ENCODE results near the gene CEP112. TPM values are rescaled to one million over a fixed set of nuclear protein-coding genes. Genes with fewer than 3 reads are reported as not detected.

CEP112 gene
- total RNA-seq, 1 donor from 2014 or later: 15.8 TPM

DNA sequence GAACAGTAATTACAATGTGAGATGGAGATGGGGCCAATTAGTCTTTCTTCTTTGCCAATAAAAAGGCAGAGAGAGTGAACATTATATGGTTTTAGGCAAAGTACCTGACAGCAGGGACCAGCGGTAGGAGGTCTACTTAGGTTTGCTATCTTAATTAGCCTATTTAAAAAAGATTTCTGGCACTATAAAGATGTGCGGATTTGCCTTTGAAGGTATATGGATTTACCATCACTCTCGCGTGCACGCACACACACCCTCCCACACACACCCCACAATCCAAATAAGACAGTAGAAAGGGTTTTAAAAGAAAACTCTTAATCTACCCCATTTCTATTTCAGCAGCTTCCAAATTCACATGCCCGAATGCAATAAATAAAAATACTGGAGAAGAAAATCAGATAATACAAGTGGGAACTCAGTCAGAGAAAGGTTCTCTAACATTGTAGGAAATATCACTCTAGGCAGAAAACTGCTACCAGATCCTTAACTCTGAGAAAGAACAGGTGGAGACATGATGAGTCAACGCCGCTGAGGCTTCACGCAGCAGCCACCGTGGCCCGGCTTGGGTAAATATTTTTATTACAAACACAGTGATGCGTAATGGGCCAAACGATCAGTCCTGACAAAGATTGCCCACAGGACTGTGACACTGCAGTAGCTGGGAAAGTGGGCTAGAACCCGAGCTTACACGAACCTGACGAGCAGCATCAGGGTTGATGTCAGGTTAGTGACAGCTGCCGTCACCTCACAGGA is 563.9 kb downstream of the CEP112 start:
- no peak for DNase-seq (ENCODE audit: extremely low read depth, low read depth, low spot score)

DNA sequence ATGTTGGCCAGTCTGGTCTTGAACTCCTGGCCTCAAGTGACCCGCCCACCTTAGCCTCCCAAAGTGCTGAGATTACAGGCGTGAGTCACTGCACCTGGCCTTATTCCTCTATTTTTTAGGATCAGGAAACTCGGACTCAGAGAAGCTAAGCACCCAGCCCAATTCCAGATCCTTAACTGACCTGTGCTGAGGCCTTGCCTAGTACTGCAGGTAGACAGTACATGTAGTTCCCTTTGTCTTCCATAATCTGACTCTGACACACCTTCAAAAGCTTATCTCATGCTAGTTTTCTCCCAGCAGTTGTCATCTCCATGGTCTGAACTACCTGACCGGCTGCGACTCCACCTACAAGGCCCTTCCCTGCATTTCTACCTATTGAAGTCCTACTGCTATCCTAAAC is 564.8 kb downstream of the CEP112 start:
- DNase-seq (ENCODE audit: extremely low read depth, low read depth, low spot score): no peak

DNA sequence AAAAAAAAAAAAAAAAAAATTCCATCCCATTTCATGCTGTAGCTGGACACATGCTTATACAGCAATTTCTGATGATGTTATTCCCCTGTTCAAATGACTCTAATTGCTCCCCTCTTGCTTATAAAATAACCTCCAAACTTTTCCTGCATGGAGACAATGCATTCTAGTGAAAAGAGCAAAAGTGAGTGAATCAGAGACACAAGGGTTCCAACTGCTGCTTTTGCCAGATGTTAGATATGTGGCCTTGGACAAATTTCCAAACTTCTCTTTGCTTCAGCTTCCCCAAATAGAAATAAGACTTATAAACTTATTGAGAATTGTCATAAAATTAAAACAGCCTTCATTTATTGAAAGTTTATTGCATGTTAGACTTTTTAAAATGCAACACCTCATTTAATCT is 565.5 kb downstream of the CEP112 start:
- DNase-seq (ENCODE audit: extremely low read depth, low read depth, low spot score): no peak

DNA sequence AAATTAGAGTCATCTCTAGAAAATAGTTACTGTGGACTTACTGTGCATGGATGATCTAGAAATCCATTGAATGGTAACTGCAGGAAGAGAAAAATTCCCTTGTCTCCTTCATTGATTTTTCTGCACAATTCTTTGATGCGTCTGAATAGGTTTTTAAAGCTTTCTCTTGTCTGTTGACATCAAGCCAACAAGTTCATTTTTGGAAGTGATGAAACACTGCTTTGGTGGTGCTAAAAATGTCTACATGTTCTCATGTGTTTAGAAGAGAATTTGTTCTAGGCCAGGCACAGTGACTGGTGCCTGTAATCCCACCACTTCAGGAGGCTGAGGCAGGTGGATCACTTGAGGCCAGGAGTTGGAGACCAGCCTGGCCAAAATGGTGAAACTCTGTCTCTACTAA is 573.4 kb downstream of the CEP112 start:
- no peak for DNase-seq (ENCODE audit: extremely low read depth, low read depth, low spot score)

DNA sequence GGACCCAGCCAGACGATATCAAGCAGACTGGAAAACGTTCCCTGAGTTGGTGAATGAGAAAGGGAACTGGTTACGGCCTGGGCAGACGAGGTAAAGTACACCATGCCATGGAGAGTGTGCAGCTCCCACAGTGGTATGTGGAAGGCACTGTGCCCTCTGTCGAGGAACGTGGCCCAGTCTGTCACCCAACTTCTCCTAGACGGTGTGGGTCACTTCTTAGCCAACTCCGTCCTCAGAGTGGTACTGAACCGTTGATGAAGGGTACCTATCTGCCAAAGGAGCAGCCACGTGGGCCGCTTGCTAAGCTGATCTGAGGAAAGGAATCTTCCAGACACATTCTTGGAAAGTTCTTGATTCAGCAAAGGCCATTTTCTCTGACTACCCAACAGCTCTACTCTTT is 574.4 kb downstream of the CEP112 start:
- DNase-seq (ENCODE audit: extremely low read depth, low read depth, low spot score): no peak

DNA sequence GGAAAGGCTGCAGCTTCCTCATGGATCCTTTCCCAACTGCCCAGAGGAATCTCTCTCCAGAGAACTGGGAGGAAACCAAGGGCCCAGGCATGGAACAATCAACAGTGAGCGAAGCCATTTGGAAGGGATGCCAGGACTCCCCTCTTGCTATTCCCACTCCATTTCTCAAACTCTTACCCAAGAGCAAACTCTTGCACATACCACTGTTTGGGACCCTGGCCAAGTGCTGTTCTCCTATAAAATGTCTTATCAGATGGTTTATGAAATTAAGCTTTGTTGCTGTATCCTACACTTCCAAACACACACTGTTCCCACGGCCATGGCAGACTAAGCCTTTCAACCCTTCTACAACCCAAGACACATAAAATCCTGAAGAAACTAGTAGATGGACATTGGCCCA is 582.2 kb downstream of the CEP112 start:
- DNase-seq (ENCODE audit: extremely low read depth, low read depth, low spot score): no peak

DNA sequence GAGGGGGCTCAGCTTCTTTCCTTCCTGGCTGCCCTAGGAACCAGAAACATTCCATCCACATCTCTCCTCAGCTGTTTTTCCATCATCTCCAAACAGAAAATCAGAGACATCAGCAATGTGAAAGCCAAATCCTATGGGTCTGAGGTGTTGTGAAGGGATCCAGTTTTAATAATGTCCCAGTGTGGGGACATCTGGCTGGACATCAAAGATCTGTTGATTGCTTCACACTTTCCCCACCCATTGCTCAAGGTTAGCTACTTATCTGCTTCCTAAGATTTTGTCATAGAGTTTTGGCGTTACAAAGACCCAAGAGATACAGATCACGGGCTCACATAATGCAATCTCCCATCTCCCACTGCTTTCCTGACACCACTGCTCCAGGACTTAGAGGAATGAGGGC is 582.6 kb downstream of the CEP112 start:
- DNase-seq (ENCODE audit: extremely low read depth, low read depth, low spot score): no peak

DNA sequence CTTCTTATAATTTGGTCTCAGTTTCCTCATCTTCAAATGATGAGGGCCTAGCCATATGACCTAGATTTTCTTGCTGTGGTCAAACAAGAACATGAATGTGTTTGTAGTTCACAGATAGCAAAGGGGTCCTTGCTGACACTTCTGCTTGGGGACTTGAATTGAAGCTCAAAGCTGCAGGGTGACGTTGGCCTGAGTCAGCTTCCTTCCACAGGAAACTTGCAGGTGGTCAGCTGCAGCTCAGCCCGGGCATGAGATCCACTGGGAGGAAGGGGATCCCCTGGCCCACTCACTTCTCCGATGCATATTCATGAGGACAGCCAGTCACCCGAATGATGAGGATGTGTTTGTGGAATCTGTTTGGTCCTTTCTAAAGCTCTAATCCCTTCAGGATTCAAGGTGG is 587.9 kb downstream of the CEP112 start:
- DNase-seq (ENCODE audit: extremely low read depth, low read depth, low spot score): no peak

DNA sequence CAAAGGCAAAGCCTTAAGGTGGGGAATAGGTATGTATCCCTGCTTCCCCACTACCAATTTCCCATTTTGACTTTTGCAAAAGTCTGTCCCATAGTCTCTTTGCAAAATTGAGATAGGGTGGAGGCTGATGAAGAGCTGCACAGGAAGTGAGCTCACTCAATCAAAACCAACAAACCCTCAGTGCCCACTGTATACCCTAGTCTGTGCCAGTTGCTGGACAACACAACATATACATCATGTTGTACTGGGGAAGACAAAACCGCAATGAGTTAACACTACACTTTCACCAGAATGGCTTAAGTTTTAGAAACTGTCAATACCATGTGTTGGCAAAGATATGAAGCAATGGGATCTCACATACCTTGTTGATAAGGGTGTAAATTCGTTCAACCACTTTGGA is 590.1 kb downstream of the CEP112 start:
- no peak for DNase-seq (ENCODE audit: extremely low read depth, low read depth, low spot score)

DNA sequence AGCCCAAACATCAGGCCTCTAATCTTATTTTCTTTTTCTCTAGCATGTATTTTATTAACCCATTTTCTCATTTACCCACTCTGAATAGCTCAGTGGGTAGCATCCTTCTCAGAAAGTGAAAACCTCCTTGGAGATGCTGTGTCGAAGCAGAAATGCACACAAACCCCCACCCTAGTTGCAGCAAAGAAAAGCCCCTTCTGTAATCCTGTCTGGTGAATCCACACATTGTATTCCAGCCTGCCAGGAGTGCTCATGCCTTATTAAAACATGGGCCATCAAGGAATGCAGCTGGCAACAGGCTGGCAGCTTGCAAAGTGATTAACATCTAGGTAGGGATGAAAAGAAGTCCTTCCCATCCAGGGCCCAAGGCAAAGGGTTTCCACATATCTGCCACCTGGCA is 590.8 kb downstream of the CEP112 start:
- DNase-seq (ENCODE audit: extremely low read depth, low read depth, low spot score): no peak

DNA sequence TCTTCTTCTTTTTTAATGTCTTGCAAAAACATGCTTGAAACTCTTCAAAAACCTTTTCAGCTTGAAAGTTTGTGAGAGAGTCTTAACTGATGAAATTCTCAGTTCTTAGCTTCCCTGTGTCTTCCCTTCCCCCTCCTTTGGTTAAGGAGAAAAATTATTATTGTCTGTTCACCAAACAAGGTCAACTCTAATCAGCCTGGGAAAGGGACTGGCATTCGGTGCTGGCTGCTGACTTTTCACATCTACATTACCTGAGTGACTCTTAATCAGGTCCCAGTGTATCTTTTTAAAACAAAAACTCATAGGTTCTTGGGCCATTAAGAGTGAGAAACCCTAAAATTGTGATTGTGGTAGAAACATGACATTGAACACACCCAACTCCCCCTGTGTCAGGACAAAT is 591.4 kb downstream of the CEP112 start:
- no peak for DNase-seq (ENCODE audit: extremely low read depth, low read depth, low spot score)

DNA sequence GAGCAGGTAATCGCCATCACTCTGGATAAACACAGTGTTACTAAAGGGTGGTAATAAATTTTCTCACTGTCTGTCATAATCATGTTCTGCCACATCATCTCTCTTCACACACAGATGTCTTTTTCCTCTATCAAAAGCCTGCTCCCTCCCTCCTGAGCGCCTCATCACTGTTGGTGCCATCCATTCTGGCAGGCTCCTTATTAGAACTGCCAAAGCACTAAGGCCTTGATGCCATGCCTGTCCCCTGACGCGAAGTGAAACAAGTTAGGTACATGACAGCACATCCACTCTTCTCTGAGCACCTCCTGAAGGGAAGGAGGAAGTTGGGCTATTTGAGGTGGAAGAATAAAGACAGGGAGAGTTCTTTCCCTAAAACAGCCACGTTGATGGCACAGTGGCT is 592.3 kb downstream of the CEP112 start:
- DNase-seq (ENCODE audit: extremely low read depth, low read depth, low spot score): no peak

DNA sequence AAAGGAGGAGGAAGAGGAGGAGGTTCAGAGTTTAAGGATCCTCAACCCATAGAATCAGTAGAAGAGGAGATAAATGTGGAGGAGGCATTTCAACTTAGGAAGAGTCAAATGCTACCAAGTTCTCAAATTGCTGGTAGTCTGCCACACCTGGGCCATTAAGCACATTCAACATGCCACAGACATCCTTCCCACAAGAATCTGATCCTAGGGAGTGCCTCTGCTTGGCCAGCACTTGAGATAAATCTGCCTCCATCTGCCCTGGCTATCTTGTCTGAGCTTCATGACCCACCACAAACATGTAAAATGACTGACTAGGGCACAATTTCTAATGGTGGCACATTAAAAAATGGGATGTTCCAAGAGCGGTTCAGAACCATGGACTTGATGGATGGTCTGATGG is 593.2 kb downstream of the CEP112 start:
- no peak for DNase-seq (ENCODE audit: extremely low read depth, low read depth, low spot score)

DNA sequence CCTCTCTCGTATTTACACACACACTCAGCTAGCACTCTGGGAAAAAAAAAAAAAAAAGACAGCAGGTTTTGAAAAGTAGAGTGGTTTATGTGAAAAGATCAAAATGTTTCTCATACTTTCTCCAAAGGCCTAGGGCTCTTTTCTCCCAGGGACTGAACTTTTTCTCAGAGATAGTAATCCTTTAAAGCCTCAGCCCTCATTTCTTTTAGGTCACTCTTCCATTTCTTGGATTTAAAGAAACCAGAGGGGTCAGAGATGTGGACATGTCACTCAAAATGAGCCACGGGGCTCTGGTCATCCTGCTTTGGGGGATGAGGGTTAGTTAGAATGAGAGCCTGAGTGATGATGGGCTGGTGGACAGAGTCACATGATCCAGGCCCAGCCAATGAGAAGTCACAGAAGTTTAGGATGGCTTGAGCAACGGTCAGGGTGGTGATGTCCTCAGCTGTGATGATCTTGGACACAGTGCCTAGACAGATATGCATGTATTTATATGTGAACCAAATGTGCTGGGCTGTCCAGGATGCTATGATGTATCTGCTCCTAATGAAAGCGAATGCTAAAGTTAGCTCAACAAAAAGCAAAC is 596.8 kb downstream of the CEP112 start:
- no peak for DNase-seq (ENCODE audit: extremely low read depth, low read depth, low spot score)

DNA sequence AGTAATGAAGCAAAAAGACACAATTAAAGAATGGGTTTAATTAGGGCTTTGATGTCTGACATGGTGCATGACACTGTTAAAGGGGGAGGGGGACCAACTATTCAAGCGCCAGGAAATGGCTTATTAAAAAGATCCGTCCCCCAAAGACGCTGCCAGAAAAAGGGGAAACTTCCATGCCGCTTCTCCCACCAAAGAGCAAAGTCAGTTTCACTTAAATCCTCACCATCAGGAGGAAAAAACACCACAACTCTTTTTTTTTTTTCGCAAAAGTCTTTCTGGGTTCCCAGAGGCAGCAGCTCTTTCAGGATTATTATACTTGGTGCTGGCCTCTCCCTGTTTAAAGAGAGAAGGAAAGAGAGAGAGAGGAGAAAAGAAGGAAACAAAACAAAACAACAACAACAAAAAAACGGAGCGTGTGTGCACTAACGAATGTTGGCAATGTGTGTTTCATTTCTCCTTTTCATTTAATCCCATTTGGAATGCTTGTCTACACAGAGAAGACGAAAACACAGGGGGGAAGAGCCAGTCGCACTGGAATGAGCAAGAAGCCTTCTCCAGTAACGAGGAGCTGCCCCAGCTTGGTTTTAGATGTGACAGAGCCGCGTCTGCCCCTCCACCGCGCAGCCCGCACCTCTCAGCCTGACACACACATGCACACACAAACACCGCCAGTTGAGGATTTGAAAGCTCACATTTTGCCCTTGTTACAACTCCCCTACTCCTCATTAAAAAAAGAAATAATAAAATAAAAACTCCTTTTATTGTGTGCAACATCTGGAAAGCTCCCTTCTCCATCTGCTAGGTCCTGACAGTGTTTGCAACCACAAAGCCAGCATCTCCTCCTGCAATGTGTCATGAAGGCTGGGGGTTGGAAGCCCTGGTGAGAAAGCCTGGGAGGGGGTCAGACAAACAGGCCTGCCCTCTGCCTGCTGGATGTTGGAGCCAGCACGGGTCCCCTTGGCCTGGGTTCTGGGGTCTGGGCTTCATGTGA is 597.8 kb downstream of the CEP112 start:
- DNase-seq (ENCODE audit: extremely low read depth, low read depth, low spot score): no peak

DNA sequence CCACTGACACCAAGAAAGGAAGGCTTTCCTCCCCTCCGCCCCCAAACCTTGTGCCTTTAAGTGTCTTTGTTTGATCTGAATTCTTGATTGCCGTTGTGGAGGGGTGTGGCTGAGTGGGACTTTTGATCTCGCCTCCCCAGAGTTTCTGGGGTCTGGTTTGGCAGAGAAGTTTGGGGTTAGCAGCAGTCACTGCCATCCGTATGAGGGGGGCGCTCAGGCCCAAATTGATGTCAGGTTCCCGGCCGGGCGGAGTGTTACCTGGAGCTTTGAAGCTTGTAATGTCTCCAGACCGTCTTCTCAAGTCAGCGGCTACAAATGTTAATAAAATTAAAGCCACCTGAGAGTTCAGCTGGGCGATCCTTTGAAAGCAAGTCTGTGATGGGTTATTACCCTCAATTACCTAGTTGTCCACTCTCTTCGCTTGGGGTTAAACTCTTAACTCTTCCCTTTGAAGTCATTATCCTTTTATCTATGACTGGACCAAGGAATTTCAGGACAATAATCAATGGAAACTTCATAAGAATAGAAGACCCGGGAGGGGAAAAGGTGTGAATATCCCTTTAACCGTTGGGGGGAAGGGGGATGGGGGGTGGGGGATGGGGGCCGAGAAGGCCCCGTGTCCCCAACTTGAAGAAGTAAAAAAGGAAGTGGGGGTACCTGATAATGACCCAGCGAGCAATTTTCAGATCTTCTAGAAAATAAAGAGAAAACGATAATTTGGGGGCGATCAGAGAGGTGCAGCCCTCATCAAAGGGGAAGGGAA is 598.7 kb downstream of the CEP112 start:
- DNase-seq (ENCODE audit: extremely low read depth, low read depth, low spot score): no peak

DNA sequence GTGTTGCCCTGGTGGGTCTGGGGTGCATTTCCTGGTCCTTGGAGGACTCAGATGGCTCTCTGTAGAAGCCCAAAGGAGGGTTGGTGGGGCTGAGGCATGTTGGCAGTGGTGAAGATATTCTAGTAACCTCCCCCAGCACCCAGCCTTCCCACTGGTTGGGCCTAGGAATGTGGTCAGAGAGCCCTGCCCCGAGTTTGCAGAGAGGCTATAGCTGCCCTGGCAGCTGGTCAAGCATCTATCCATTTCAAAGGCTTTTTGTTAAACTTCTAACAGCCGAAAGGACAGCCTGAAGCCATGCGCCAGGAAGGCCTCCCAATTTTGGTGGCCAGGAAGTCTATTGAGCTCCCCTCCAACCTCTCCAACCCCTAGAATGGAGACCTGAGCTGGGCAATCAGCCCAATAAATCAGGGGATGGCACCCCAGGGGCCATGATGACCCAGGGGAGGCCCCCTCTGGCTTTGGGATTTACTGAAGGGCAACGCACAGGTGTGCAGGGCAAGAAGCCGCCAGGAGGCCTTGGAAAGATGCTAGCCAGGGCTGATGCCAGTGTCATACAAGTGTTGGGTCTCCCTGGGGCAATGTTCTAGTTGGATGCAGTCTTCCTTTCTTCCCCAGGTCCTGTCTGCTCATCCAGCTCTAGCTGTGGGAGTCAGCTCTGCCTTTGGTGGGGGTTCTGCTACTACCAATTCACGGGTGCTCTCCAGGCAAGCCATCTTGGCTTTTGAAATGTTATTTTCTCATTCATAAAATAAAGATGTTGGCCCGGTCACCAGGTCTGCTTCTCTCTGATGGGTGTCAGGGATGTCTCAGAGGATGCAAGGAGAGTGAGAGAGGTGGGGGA is 599.6 kb downstream of the CEP112 start:
- no peak for DNase-seq (ENCODE audit: extremely low read depth, low read depth, low spot score)

DNA sequence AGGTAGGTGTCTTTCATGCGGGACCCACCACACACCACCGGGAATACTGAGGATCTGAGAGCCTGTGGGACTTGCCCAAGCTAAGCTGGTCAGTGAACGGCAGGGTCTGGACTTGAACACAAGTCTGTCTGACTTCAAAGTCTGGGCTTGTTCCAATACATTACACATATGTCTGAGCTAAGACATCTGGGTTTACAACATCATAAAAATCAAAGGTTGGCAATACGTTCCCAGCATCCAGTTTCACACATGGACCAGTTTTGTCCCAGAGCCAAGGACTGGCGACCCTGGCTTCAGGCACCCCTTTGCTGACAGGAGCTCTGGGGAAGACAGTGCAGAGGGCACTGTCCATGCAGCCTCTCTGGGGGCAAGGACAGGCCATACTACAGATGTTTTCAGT is 602.6 kb downstream of the CEP112 start:
- no peak for DNase-seq (ENCODE audit: extremely low read depth, low read depth, low spot score)

DNA sequence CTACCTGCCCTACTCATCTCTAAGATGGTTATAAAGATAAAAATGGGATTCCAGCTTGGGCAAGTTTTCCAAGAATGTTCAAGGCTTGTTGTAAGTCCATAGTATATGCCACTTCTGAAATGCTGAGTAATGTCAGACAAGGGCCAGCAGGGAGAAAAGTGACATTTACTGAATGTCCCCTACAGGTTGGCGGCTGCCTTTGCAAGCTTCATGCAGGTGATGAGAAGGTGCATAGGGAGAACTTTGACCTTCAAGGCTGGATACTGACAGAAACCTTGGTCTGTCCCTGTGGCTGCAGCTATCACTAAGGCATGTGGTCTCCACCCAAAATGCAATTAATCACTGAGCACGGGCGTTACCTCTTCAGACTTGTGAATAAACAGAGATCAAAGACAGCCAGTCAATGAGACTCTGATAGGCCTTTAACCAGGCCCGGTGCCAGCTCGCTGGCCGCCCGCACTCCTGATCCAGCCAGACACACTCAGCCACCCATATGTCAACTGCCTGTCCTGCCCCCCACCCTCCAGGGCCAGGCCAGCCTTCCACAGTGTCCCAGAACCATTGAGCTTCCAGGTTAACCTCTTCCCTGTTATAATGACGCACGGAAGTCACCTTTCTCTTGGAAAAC is 603.6 kb downstream of the CEP112 start:
- DNase-seq (ENCODE audit: extremely low read depth, low read depth, low spot score): no peak

Data from glomerular endothelial cell (primary cell).